Adipose tissue (tissue), 3 donors: ENCODE measurements around the gene EEF2. TPM values are rescaled to one million over a fixed set of nuclear protein-coding genes. Genes with fewer than 3 reads are reported as not detected.

Experiments used
- H3K27ac ChIP-seq: one replicate; pipeline ENCODE4 v1.5.1; 2013; ENCODE audit warnings: low read depth, low read length
- WGBS, 3 donors: extraction: QIAGEN DNeasy Blood & Tissue Kit; methylation state at CpG; one replicate each; pipeline ENCODE4 v1.1.7; 2013; 5-methylcytosine and 5-hydroxymethylcytosine counted together
- polyA plus RNA-seq, 3 donors: library from polyadenylated mRNA; stranded (reverse); fragments of 200-250 nt; gene quantifications; one replicate each; pipeline ENCODE4 v1.2.3, GENCODE V29; 2013
- donor health status: healthy with polysubstance abuse.
- donor health status: Bipolar disorder and iron deficiency.
- donor health status: healthy.

Gene EEF2
- polyA plus RNA-seq, 3 donors, result 1,566 to 2,151 (median 1,831) TPM

DNA sequence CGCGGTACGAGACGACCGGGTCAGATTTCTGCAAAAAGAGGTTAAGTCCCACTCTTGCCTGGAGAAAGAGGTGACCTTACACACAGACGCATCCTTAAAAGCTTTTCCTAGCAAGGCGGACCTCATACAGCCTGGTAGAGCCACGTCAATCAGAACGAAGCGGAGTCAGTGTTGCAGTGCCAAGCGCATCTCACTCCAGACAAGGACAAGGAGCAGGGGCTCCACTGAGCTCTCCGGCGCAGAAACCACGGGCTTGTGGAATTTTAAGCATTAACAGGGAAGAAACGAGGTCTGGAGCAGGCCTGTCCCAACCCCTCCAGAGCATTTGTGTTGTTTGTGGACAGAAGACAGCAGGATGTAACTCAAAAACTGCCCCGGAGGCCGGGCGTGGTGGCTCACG lies 7.1 kb downstream of the EEF2 start:
- no peak overlapping the region for H3K27ac ChIP-seq
- 92 to 95% (median 93%) methylated on average over 19 of the region's 19 CpGs for WGBS, 3 donors

DNA sequence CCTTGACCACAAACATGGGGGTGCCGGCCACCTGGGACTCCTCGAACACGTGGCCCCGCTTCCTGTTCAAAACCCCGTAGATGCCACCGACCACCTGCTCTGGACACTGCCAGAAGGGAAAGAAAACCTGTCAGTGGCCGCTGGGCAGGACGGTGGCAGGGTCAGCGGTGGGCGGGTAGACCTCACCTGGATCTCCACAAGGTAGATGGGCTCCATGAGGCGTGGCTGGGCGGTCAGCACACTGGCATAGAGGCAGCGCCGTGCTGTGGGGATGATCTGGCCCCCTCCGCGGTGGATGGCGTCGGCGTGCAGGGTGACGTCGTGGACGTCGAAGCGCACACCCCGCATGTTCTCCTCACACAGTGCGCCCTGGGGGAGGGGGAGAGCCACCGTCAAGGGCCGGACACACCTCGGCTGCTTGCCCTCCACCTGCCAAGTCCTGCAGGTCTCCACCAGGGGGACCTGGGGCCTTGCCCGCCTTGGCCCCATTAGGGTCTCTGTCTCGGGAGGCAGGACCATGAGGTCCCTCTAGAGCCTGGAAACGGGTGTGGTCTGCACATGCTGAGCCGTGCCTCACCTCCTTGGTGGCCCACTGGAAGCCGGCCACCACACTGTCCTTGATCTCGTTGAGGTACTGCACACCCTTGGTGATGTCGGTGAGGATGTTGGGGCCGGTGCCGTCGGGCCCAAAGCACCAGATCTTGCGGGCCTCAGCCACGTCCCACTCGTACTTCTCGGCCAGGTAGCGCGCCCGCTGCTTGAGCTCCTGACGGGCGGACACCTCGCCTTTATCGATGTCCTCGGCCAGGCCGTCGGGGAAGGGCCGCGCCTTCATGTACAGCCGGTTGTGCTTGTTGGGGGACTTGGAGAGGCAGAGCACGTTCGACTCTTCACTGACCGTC lies 7.8 kb downstream of the EEF2 start:
- WGBS, 3 donors, result 89 to 92% (median 89%) methylated on average over 56 to 59 of the region's 59 CpGs
- H3K27ac ChIP-seq, result no peak overlapping the region

DNA sequence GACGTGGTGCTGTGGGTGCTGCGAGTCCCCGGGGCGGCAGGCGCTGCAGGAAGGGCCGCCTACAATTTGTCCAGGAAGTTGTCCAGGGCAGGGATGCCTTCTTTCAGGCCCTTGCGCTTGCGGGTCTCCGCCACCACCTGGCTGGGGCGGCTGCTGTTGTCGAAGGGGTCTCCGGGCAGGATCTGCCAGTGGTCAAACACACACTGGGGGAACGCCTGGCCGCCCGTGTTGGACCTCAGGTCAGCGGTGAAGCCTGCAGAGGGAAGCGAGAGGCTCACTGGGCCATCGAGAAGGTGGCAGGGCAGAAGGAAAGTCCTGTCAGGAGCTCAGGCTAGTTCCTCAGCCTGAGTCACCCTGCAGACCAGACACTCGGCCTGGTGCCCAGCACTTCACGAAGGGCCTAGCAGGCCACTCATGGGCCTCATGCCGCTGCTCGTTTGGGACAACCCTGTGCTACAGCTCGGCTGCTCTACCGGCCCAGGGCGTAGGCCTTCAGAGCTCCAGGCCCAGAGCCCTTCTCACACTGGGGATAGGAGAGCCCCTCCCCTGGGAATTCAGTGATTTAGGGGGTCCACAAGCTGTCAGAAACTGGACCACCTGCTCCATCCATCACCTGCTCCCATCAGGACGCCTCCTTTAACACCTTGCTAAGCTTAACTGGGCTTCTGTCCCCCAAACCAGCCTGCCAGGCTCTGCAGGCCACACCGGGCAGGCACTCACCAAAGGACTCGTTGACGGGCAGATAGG lies 8.6 kb downstream of the EEF2 start:
- no peak overlapping the region for H3K27ac ChIP-seq
- WGBS, 3 donors, result 86 to 91% (median 88%) methylated on average over 24 to 29 of the region's 29 CpGs

DNA sequence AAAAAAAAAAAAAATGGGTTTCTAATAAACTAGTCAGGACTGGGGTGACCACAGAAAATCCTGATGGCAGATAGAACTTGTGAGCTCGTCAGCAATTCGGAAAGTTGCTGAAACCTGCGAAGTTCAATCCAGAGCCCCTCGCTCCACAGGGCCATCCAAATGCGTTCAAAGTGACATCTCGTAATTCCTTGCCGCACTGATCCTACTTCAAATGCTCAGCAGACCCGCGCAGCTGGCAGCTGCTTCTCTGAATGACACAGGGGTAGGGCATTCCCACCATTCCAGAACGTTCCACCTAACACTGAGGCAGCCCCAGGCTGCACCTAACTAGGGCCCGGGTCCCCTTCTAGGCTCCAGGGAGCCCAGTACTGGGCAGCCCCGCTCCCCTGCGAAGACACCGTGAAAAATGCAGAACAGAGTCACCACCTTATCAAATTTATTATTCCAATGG lies 9.6 kb downstream of the EEF2 start:
- 84 to 85% (median 84%) methylated on average over 14 of the region's 14 CpGs for WGBS, 3 donors

DNA sequence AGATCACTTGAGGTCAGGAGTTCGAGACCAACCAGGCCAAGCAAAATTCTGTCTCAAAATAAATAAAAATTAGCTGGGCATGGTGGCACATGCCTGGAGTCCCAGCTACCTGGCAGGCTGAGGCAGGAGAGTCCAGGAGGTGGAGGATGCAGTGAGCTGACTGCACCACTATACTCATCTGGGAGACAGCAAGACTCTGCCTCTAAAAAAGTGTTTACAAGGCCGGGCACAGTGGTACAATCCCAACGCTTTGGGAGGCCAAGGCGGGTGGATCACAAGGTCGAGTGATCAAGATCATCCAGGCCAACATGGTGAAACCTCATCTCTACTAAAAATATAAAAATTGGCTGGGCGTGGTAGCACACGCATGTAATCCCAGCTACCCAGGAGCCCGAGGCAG lies 10.1 kb downstream of the EEF2 start:
- 85 to 91% (median 87%) methylated on average over 8 of the region's 8 CpGs for WGBS, 3 donors
- H3K27ac ChIP-seq, result no peak overlapping the region

More for the DNA sequence above, 9.6 kb downstream of the EEF2 start:
- no peak overlapping the region for H3K27ac ChIP-seq

DNA sequence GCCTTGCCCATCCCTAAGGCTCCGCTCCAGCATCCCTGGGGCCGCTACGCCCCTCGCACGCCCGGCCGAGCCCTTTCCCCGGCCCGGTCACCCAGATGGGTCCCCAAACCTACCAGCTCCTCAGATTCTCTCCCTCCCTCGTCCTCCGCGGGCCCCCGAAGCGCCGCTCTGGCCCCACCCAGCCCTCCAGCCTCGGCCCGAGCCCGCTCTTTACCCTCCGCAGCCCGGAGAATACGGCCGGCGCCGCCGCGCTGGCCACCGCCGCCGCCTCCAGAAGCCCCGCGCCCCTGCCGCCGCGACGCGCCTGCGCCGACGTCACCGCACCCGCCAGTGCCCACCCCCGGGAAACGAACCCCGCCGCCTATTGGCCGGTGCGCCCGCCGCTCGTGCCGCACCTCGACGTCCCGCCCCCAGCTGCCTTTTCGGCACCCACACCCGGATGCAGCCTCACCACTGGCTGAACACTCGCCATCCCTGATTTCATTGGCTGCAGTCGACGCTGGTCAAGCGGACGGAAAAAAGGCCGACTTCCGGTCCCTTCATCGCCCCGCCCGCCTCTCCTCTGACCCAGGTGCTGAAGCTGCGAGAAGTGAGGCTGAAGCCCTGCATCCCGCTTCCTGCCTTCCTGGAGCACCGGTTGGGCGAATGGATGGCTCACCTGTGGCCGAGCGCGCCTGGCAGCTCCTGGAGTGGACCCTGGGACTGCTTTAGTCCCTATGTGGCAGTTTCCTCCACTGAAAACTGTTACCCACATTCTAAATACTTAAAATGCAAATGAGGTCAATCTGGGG lies 14.3 kb downstream of the EEF2 start, which contains the start of gene DAPK3:
Gene DAPK3 (minus strand): TSS at position 292 of the 791 bp plus-strand sequence. CDS start 1,364 bp downstream, outside the sequence.
- peak within 1 kb of the TSS; percentile 54 for H3K27ac ChIP-seq
- 1% methylated on average over 70 to 73 of the region's 73 CpGs for WGBS, 3 donors

DNA sequence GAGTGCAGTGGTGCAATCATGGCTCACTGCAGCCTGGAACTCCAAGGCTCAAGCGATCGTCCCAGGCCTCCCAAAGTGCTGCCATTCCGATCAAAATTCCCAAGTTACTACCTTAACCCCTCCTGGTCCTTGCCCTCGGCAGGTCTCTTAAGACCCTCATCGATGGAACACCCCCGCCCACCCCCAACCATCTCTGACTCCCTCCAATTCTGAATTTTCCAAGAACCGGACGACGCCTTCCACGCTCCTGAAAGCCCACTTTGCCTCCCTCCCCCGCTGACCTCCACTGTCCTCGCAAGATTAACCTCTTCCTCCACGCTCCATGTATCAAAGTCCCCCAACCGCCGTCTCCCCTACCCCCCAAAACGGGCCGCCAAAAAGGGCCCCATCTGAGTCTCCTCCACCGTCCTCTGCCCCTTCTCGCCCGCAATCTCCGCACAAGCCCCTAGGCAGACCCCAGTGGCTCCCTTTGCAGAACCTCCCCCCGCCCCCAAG lies 14.9 kb downstream of the EEF2 start:
- H3K27ac ChIP-seq, result peak overlapping the region; percentile 54
- WGBS, 3 donors, result 0 to 1% (median 0%) methylated on average over 21 to 22 of the region's 22 CpGs

DNA sequence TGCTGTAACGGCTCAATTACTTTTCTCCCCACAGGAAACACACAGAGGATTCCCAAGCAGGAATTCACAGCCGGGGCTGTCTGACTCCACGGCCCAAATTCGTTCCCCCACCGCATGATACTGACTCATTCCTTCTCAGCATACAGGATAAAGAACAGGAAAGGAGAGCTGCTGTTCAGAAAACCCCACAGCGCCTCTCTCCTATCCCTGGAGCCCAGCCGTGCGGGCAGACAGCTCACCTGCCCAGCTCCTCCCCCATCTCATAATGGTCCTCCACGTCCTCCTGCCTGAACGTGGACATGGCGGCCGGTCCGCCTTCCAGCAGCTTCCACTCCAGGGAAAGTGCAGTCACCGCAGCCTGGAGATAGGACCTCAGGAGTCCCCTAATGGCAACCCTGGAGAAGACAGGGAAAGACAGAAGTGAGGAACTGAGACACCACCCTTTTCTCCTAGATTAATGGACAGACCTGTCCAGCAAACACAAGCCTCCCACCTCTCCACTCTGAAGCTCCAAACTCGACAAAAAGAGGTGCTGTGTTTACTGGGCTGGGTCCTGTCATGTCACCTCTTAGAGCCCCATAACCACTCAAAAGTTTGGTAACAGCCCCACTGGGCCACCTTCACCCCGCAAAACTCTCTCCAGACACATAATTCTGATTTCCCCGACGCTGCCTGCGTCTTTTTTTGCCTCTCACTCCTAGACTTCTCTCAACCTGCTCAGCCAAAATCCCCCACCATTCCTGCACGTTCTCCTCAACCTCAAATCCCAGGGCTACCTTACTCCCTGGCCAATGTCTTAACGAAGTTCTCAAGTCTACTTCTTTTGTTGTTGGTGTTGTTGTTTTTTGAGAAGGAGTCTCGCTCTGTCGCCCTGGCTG lies 15.6 kb downstream of the EEF2 start:
- H3K27ac ChIP-seq, result no peak overlapping the region
- whole genome bisulfite sequencing, 3 donors, result 29 to 34% (median 30%) methylated on average over 23 of the region's 23 CpGs

DNA sequence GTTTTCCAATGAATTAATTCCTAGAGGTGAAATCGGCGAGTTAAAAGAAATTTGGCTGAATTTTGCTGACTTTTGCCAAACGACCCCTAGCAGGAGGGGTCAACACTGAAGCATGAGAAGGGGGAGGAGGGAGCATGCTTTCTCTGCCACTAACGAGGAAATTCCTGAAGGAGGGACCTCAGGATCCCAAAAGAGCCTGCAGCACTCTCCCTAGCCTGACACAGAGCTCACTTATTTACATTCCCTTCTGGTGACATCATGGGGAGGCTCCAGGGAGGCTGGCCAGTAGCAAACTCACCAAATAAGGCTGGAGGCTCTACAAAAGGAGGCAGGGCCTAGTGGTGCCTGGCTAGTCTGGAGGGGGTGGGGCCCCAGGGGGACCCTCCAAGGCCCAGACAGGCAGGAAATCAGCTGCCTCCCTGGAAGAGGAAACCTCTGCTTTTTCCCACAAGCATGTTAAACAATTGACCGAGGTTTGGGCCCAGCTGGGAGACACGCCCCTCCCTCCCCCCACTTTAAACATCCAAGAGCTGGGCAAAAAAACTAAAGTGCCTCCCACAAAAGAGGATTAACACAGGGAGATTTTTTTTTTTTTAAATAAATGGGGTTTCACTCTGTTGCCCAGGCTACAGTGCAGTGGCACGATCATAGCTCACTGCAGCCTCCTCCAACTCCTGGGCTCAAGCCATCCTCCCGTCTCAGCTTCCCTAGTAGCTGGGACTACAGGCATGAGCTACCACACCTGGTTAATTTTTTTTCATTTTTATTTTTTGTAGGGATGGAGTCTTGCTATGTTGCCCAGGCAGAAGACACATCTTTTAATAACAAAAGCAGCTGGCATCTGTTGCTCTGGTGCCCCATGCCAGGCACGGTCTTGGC lies 16.5 kb downstream of the EEF2 start:
- WGBS, 3 donors, result 37 to 39% (median 39%) methylated on average over 9 of the region's 9 CpGs
- H3K27ac ChIP-seq, result no peak overlapping the region

DNA sequence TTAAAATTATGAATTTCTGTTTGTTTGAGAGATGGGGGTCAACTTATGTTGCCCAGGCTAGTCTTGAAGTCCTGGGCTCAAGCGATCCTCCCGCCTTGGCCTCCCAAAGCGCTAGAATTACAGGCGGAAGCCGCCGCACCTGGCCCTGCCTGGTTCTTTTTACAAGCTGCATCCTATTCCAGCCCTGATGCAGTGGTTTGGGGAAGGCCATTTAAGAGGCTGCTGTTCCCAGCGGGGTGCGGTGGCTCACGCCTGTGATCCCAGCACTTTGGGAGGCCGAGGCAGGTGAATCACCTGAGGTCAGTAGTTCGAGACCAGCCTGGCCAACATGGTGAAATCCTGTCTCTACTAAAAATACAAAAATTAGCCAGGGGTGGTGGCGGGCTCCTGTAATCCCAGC lies 17.3 kb downstream of the EEF2 start:
- 85 to 89% (median 88%) methylated on average over 12 of the region's 12 CpGs for WGBS, 3 donors
- peak overlapping the region; percentile 20 for H3K27ac ChIP-seq

DNA sequence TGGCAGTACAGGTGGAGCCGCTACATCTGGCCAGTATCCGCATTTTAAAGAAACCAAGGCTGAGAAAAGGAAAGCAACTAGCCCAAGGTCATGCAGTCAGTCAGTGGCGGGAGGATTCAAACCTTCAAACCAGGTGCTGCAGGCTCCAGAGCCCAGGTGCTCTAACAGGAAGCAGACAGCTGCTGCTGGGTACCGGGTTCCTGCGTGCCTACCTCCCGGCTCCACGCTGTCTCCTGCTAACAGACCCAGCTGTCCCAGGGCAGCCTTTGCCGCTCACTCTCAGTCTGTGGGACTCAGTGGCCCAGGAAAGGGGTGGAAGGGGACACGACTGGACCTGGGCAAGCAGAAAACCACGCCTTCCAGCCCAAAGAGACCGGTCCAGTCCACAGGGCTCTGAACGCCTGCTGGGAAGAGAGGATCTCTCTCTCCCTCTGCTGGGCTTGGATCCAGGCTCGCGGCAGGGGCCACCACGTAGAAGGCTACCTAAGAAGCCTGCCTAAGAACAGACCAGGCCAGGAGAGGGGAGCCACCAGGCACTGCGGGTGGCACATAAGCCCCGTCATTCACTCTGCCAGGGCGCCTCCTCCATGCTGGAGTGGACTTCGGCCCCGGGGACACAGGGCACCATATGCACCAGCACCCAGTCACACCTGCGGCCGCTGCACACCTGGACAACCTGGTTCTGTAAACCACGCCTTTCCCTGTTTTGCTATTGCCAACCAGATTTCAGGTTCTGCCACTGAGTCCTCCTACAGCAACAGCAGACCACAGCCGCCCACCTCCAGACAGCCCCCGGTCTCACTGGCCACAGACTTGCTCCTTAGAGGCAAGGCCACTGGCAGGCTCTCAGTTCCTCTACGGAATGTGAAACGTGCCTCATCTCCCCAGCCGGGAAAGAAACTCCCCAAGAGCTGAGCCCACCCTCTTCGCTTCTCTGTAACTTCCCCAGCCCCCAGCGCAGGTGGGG lies 18.9 kb downstream of the EEF2 start:
- WGBS, 3 donors, result 39 to 84% (median 75%) methylated on average over 29 to 30 of the region's 30 CpGs
- H3K27ac ChIP-seq, result no peak overlapping the region

DNA sequence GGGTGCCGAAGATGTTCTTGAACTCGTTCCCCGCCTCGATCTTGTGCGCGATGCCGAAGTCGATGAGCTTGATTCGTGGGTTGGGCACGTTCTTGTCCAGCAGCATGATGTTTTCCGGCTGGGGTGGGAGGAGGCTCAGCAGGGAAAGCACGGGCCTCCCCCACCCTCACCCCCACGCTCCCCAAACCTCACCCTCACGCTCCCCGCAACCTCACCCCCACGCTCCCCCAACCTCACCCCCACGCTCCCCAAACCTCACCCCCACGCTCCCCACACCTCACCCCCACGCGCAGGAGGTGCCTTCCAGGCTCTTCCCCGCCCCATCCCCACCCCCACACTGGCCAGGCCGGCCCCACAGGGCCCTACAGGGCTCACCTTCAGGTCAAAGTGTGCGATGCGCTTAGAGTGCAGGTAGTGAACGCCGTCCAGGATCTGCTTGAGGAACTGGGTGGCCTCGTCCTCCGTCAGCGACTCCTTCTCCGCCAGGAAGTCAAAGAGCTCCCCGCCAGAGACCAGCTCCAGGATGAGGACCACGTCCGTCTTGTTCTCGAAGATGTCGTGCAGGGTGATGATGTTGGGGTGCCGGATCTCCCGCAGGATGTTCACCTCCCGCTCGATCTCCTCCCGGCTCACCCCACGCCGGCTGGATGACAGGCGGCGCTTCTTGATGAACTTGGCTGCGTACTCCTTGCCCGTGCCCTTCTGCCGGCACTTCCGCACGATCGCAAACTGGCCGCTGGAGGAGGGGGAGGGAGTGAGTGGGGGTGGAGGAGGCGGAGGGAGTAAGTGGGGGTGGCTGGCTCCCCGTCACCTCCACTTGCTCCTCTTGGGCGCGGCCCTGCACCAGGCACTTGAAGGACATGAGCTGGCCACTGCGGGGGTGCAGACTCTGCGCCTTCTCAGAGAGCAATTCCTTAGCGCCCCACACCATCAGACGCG lies 20.7 kb downstream of the EEF2 start:
- H3K27ac ChIP-seq, result no peak overlapping the region
- WGBS, 3 donors, result 83 to 91% (median 88%) methylated on average over 54 to 60 of the region's 60 CpGs

DNA sequence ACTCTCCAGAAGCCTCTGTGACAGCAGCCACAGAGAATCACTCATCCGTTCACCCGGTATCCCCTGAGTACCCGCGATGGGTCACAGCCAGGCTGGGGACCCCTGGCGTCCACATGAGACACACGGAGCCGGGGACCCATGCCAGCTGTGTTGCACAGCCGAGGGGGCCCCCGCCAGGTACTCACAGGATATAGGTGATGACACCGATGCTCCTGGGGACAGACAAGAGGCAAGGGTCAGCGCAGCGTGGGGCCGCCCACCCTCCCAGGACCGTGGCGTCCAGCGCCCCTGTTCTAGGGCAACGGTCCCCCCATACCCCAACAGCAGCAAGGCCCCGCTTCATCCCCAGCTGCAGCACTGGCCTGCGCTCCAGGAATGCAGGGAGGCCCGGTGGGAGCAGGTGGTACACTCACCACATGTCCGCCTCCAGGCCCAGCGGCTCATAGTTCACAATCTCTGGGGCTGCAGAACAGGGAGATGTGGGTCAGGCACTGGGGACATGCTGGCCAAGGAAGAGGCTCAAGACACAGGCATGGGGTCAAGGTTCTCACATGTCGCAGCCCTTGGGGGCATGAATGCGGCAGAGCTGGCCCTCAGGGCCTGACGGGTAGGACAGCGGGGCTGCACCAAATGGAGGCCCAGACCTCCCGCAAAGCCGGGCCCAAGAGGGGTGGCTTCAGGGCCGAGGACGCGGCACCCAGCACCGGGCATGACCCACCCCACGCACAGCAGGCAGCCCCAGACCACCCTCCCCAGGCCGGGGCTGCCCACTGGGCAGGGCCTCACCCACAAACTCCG lies 21.6 kb downstream of the EEF2 start:
- no peak overlapping the region for H3K27ac ChIP-seq
- WGBS, 3 donors, result 93 to 95% (median 94%) methylated on average over 34 to 35 of the region's 35 CpGs

DNA sequence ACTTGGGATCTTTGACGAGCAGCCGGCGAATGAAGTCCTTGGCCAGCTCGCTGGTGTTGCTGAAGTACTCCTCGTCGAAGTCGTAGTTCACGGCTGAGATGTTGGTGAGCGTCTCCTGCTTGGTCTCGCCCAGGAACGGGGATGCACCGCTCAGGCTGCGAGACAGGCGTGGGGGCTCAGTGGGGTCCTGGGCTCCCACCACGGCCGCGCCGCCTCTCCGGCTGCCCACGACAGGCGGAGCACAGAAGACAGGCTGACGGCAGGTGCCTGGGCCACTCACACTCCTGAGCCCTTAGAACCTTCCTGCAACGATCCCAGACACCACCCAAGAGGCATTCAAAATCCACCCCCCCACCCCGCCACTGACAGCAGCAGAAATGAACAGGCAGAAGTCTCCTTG lies 24.3 kb downstream of the EEF2 start:
- no peak overlapping the region for H3K27ac ChIP-seq
- WGBS, 3 donors, result 94 to 97% (median 95%) methylated on average over 24 of the region's 24 CpGs
